Jurkat, Clone E6-1 (cell line): ENCODE data around the gene CUTC.

Experiments
- DNase-seq: peaks from one replicate; pipeline ENCODE4 v3.0.0-alpha.2; 2011; ENCODE audit warnings: low read depth, low spot score
- H3K4me3 ChIP-seq: 2 replicates; pipeline ENCODE4 v1.5.1; 2011; ENCODE audit warnings: mild to moderate bottlenecking, low read length, control low read depth, moderate library complexity

Gene CUTC

DNA sequence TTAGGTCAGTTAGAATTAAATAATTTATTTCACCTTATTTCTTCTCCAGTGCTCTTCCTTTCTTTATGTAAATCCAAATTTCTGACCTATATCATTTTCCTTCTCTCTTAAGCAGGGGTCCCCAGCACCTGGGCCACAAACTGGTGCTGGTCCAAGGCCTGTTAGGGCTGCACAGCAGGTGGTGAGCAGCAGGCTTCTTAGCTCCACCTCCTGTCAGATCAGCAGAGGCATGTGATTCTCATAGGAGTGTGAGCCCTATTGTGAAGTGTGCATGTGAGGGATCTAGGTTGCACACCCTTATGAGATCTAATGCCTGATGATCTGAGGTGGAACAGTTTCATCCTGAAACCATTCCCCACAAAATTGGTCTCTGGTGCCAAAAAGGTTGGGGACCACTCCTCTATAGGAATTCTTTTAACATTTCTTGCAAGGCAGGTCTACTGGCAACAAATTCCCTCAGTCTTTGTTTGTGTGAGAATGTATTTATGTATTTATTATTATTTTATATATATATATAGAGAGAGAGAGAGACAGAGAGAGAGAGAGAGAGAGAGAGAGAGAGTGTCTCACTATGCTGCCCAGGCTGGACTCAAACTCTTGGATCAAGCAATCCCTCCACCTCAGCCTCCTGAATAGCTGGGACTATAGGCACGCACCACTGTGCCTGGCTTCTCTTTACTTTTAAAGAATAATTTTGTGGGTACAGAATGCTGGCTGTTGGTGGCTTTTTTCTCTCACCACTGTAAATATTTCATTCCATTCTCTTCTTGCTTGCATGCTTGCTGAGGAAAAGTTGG, 46.1 kb downstream of the CUTC start:
- no peak for DNase-seq

DNA sequence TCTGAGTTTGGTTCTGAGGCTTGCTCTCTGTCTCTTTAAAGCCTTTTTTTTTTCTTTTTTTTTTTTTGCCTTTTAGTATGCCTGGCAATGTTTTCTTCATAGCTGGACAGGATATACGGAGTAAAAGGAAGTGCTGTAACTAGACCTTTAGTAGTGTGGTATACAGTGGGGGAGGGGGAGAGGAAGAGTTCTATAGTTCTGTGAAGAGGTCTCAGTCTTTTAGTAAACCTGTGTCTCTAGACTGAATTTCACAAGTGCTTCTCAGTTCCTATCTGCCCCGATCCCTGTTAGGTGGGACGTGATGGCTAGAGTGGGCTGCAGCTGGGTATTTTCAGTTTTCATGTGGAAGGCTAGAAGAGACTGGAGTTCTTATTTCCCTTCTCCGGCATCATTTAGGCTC, 47.3 kb downstream of the CUTC start:
- peak; percentile 41 for DNase-seq
- no peak overlapping the region for H3K4me3 ChIP-seq

More for the DNA sequence above, 46.1 kb downstream of the CUTC start:
- no peak overlapping the region for H3K4me3 ChIP-seq

DNA sequence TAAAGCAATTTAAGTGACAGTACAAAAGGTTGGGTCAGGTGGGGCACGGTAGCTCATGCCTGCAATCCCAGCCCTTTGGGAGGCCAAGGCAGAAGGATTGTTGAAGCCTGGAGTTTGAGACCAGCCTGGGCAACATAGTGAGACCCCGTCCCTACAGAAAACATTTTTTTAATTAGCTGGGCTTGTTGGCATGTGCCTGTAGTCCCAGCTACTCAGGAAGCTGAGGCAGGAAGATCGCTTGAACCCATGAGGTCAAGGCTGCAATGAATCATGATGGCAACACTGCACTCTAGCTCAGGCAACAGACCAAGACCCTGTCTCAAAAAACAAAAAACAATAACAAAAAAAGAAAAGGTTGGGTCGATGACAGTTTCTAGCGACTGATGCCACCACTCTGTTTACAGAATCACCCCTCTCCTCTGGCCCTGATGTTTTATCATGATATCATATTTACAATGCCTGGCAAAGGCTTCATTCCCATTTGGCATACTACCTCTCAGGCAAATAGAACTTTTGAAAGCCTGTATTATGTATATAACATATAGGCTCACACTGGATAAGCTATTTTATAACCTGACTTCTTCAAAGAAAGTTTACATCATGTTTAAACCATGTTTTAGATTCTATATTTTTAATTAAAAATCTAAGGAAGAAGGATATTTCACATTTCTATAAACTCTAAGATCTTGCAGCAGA, 49.8 kb downstream of the CUTC start:
- no peak for DNase-seq
- H3K4me3 ChIP-seq, result no peak overlapping the region

DNA sequence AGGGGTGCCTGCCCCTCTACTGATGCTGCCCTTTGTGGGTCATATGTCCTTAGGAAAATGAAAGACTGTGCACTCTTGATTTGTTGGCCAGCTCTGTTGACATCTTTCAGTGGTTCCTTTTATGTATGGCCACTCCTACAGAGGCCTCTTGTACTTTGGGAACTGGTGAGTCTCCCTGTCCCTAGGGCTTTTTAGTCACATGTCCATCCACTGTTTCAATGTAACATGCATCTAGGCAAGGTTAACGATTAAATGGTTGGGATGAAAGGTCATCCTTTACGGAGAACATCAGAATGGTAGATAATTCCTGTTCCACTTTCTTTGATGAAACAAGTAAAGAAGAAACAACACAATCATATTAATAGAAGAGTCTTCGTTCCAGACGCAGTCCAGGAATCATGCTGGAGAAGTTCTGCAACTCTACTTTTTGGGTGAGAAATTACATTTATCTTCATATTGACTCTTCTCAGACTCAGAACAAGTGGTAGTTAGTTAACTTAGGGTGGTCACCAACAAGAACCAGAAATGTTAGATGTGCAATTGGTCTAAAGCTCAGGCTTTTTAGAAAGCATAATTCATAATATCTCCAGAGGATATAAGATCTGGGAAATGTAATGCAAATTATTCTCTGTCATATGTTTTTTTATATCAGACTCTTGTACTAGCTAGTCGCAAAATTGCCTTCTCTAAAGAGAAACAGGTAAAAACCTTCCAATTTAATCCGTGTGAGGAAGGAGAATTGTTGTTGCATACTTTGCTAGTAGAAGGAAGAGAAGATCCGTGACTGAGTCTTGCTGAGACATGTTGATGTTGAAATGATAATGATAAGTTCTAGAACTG, 50.6 kb downstream of the CUTC start, which contains the start of gene ABCC2:
ABCC2 (plus strand) TSS at position 194 of the 840 bp plus-strand sequence; CDS start at position 399, 205 bp downstream.
- DNase-seq, result no peak
- H3K4me3 ChIP-seq, result no peak within 1 kb of the TSS

DNA sequence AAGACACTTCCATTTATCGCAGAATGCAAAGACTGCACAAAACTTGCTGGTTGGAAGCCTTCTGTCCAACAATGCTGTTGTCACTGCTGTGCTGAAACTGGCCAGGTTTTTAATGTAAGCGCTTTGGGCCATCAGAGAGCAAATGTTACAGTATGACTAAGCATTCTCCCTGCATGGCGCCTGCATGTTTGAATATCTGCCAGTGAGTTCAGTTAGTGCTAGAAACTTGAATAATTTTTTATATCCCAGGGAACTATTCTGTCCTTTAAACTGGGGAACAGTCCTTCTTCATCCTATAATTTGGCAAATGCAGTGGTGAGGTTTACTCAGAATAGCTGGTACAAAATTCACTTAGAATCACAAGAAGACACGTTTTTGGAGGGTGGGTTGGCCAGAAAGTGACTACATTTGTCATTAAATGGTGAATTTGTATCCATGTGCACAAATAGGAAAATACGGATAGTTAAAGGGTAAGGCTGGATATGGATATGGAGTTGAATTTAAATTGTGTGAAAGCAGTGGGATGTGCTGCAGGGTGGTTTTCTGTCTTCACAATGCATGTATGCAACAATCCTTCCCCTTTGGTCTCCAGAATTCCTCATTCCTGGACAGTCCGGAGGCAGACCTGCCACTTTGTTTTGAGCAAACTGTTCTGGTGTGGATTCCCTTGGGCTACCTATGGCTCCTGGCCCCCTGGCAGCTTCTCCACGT, 52.1 kb downstream of the CUTC start:
- no peak for DNase-seq
- H3K4me3 ChIP-seq, result no peak overlapping the region

DNA sequence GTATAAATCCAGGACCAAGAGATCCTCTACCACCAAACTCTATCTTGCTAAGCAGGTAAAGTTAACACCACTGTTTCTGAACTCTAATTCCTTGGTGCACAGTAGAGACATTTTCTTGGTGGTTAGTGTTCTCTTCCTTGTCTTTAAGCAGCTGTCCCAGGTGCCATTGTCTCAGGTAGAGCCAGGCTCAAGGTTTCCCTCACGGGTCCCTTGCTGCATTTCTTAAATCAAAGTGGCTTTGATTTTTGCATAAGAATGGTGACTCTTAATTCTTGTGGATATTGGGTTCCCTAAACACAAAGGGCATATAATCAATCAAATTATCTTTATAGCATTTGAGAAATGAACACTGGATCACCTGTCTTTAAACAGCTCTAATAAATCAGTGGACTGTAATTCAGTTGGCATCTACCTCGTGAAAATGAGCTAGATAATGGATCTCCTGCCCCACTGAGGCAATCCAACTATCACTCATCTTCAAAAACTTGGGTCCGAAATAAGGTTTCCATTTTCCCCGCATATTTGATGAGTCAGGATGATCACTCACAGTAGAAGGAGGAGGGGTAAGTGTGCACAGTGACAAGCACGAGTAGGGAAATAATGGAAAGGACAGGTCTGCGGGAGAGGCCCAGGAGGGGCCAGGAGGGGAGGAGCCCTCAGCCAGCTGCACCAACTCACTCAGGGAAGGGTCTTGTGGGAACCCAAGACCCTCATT, 52.9 kb downstream of the CUTC start:
- no peak for DNase-seq
- no peak overlapping the region for H3K4me3 ChIP-seq

DNA sequence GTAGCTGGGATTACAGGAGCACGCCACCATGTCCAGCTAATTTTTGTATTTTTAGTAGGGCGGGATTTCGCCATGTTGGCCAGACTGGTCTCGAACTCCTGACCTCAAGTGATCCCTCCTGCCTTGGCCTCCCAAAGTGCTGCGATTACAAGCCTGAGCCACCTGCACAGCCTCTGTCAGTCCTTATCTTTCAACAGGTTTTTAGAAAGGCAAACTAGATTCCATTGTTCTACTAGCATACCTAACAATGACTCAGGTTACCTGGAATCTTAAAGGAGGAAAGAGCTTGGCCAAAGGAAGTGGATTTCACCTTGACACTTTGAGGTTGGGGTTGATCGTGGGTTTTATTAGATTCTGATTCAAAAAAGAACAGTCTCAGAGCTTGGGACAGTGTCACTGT, 53.6 kb downstream of the CUTC start:
- H3K4me3 ChIP-seq, result no peak overlapping the region
- DNase-seq, result no peak

DNA sequence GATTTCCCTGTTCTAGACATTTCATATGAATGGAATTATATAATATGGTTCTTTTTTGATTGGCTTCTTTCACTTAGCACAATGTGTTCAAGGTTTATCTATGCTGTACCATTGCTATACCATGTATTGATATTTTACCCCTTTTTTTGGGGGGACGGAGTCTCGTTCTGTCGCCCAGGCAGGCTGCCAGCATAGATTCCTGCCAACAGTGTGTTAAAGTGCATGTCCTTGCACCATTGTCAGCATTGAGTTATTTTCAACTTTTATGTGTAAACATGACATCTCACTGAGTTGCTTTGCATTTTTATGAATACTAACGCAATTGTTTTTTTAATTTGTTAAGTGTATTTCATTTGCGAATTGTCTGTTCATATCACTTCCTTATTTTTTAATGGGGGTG, 55.3 kb downstream of the CUTC start:
- H3K4me3 ChIP-seq, result no peak overlapping the region
- no peak for DNase-seq

DNA sequence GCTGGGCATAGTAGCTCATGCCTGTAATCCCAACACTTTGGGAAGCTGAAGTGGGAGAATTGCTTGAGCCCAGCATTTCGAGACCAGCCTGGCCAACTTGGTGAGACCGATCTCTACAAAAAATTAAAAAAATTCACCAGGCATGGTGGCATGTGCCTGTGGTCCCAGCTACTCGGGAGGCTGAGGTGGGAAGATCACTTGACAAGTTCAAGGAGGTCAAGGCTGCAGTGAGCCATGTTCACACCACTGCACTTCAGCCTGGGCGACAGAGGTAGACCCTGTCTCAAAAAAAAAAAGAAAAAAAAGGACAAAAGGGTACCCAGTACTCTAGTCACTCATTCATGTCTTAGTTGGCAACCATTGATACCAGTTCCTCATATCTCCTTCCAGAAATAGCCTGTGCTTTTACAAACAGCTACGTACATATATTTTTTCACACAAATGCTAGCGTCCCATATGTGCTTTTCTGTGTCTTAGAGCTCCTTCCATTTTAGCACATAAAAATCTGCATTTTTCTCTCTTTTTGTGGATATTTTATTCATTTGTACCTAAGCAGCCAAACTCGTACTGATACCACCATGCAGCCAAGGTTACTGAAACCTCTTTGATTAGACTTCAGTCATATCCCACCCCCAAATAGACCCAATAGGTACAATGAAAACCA, 55.9 kb downstream of the CUTC start:
- no peak for DNase-seq
- H3K4me3 ChIP-seq, result no peak overlapping the region

DNA sequence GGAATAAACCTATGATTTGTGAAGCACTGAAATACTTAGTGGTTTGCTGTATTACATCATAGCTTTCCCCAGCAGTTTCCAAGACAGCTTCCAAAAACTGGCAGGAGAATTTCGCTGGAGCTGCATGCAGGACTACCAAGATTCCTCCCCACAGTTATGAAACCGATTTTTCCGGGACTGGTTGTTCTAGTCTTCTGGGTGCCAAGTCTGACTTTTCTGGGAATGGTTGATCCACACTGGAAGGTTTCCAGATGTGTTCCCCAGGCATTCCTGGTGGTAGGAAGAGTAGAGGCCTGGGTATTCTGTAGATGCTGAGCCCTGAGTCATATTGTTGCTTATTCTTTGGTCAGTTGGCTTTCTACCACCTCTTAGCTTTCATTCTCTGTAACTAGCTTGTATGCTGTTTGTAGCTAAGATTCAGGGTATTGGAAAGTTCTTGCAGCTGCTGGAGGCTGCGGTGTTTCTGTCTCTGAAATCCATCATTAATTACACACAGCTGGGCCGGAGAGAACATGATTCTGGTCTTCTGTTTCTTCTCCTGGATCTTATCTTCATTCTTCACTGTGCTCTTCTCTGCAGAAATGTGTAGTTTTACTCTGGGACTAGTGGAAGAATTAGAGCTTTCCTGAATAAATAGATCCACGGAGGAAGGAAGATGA, 56.7 kb downstream of the CUTC start:
- no peak for DNase-seq
- no peak overlapping the region for H3K4me3 ChIP-seq

DNA sequence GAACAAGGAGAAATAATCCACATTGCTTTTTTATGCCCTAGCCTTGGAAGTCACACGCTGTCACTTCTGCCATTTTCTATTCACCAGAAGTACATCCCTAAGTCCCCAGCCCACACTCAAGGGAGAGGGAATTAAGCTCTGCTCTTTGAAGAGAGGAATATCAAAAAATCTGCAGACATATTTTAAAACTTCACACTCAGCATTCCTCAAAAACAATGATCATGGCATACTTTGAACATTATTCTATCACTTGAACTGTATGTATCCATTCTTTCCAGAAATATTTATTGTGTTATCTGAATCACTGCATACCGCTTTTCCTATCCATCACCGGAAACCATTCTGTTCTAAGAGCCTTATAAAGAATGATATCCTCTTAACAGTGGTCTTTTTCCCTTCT, 59.8 kb downstream of the CUTC start:
- DNase-seq, result no peak
- no peak overlapping the region for H3K4me3 ChIP-seq

DNA sequence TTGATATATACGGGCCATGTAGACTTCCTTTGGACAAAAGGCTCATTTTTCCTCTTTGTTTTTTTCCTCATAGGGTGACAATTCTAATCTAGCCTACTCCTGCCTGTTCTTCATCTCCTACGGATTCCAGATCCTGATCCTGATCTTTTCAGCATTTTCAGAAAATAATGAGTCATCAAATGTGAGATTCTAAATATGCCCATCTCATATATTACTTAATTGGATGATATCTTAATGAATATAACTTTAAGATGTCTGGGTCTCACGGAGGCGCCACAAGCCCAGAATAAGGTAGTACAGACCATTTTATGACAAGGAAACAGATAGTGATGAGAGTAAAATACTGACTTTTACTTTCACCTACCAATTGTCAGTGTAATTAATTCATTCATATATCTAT, 61.8 kb downstream of the CUTC start:
- no peak overlapping the region for H3K4me3 ChIP-seq

DNA sequence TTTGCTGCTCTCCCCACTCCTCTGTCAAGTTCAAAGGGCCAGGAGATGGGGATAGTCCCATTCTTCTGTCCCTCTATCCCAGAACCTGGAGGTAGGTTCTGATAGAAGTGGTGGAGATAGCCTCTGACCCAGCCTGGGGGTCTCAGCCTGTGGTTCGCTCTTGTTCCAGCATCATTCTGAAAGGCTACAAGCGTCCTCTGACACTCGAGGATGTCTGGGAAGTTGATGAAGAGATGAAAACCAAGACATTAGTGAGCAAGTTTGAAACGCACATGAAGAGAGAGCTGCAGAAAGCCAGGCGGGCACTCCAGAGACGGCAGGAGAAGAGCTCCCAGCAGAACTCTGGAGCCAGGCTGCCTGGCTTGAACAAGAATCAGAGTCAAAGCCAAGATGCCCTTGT, 64.9 kb downstream of the CUTC start:
- no peak for DNase-seq
- H3K4me3 ChIP-seq, result no peak overlapping the region

More for the DNA sequence above, 61.8 kb downstream of the CUTC start:
- DNase-seq, result no peak

DNA sequence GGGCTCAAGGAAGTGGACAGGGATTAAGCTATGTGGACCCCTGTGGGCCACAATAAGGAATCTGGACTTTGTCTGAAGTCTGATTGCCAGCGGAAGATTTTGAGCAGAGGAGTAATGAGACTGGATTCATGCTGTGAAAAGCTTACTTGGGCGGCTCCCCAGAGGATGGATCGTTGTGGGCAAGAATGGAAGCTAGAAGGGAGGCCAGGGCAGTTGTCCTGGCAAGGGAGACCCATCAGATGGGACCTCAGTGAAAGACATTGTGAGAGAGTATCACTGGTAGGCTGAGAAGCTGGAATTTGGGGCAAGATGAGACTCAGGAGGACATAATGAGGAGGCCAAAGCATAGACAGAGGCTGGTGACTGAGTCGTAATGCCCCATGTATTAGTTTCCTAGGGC, 66.0 kb downstream of the CUTC start:
- DNase-seq, result no peak
- no peak overlapping the region for H3K4me3 ChIP-seq

DNA sequence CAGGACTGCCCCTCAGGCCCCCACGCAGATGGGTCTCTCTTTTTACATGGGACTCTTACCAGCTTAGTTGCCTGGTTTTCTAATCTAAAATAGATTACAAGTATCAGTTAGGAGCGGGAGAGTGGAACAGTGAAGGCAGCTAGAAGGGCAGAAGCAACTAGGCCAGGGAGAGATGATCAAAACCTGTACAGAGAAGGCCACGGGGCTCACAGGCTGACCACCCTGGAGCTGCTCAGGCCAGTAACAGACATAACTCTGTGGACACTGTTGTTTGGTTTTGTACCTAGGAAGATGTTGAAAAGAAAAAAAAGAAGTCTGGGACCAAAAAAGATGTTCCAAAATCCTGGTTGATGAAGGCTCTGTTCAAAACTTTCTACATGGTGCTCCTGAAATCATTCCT, 66.9 kb downstream of the CUTC start:
- no peak for DNase-seq
- H3K4me3 ChIP-seq, result no peak overlapping the region

DNA sequence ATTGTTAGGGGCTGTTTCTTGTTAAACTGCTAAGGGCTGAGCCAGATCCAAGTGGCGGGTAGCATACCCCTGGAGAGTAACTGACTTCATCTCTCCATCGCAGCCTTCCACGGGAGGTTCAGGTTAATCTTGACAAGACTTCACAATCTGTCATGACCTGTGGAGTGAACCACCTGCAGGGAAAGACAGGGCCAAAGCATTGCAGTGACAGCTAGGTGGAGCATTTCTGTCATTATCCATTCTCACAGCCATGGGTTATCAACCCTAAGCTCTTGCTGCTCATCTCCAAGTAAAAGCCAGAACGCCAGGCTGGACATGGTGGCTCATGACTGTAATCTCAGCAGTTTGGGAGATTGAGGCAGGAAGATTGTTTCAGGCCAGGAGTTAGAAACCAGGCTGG, 67.6 kb downstream of the CUTC start:
- H3K4me3 ChIP-seq, result no peak overlapping the region
- DNase-seq, result peak; percentile 3

DNA sequence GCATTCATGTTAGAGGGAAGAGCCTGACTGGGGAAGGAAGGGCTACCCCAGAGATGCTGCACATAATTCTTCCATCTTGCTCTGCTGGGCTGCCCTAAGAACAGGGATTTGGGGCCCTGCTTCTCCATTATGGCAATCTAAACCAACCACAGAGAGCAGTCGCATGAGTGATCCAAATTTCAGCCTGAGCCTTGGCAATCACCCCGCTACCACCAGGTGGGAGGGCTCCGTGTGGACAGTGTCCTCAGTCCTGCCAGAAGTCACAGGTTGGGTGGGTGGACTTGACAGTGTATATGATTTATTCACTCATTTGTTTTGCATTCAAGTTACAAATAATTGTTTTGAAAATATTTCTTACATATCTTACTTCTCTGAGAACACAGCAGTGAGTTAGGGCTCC, 72.4 kb downstream of the CUTC start:
- H3K4me3 ChIP-seq, result no peak overlapping the region
- DNase-seq, result no peak

DNA sequence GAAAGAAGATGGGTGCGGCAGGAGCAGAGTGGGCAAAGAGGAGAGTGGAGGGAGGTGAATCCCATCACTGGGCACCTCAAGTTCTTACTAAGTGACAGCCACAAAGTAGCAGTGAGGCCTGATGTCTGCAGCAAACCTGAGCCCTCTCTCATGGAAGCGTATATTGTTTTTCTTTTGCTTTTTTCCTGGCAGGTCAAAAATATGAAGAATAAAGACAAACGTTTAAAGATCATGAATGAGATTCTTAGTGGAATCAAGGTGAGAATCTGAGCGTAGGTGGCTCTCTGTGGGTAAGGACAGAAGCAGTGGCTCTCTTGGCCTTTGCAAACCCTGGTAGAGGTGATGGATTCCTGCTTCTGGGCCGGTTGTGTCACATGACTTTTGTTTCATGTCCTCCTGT, 73.2 kb downstream of the CUTC start:
- DNase-seq, result no peak
- no peak overlapping the region for H3K4me3 ChIP-seq
